Endothelial cell of umbilical vein (primary cell): ENCODE data around the gene LGALS12. TPM values are rescaled to one million over a fixed set of nuclear protein-coding genes. Genes with fewer than 3 reads are reported as not detected.

Experiments used
- BruUV-seq: library from RNA; stranded (reverse); fragments of 400-500 nt; replicated peaks from 2 replicates; lab custom pipeline; 2021; lab: Mats Ljungman, UMichigan
- CTCF ChIA-PET: fragments of 300-600, 350-600 bp; sonication (Branson Sonifier 250); formaldehyde crosslinking; loops from one replicate; lab custom pipeline; 2021; ENCODE audit warnings: antibody characterized with exemption, inconsistent platforms; lab: Charles Lee
- POLR2A ChIA-PET: fragments of 300-600, 350-600 bp; sonication (Branson Sonifier 250); formaldehyde crosslinking; loops from one replicate; lab custom pipeline; 2021; ENCODE audit warnings: antibody characterized with exemption, inconsistent platforms; lab: Charles Lee
- DNase-seq: peaks from one replicate; pipeline ENCODE4 v3.0.0-alpha.2; 2011; ENCODE audit warnings: low read depth, low spot score
- FAIRE-seq: peaks from 2 replicates; lab custom pipeline; 2011; peaks lifted over from hg19 to GRCh38; lab: Jason Lieb, UNC
- H2AFZ ChIP-seq: 2 replicates; pipeline ENCODE4 v1.6.0; 2012; ENCODE audit warnings: low read depth, low read length, control low read depth, inconsistent platforms
- H3K27ac ChIP-seq: 2 replicates; pipeline ENCODE4 v1.5.1; 2011; ENCODE audit warnings: low read depth, mild to moderate bottlenecking, control low read depth, low read length, moderate library complexity; ENCODE audit not compliant: insufficient read depth
- H3K27me3 ChIP-seq, 2 experiments: 2 replicates each; pipeline versions ENCODE4 v1.6.0 to v1.6.1; 2011; ENCODE audit warnings: low read length in 2 of 2, mixed read lengths in 1 of 2; ENCODE audit not compliant: control insufficient read depth in 2 of 2, insufficient read depth in 2 of 2
- H3K36me3 ChIP-seq, 2 experiments: 2 replicates in 1 of 2; 3 replicates in 1 of 2; pipeline ENCODE4 v1.5.1; 2011; ENCODE audit warnings: low read length in 2 of 2, mild to moderate bottlenecking in 1 of 2, moderate library complexity in 1 of 2; ENCODE audit not compliant: control insufficient read depth in 2 of 2, insufficient read depth in 2 of 2; ENCODE audit errors: extremely low read depth in 1 of 2
- H3K4me1 ChIP-seq: 3 replicates; pipeline ENCODE4 v1.5.1; 2011; ENCODE audit warnings: mild to moderate bottlenecking, low read length; ENCODE audit not compliant: control insufficient read depth, insufficient read depth; ENCODE audit errors: extremely low read depth
- H3K4me2 ChIP-seq: 2 replicates; pipeline ENCODE4 v1.6.1; 2011; ENCODE audit warnings: low read length, control low read depth, mixed read lengths; ENCODE audit not compliant: insufficient read depth
- H3K4me3 ChIP-seq, 3 experiments: fragments of 200-600 bp in 1 of 3; sonication (generic), shearing (Covaris generic) in 1 of 3; replicated peaks in 1 of 3; 2 replicates each; pipeline ENCODE4 v1.5.1; 2011 to 2016; ENCODE audit warnings: control low read depth in 3 of 3, low read length in 3 of 3, mild to moderate bottlenecking in 2 of 3, inconsistent platforms in 1 of 3, low read depth in 1 of 3, moderate library complexity in 1 of 3; ENCODE audit not compliant: insufficient read depth in 1 of 3
- H3K79me2 ChIP-seq: 2 replicates; pipeline ENCODE4 v1.6.0; 2012; ENCODE audit warnings: low read length, inconsistent platforms; ENCODE audit not compliant: control insufficient read depth, insufficient read depth
- H3K9ac ChIP-seq: replicated peaks from 2 replicates; pipeline ENCODE3; 2011; ENCODE audit warnings: low read length, control low read depth; ENCODE audit not compliant: insufficient read depth; ENCODE audit errors: extremely low read depth
- H3K9me1 ChIP-seq: replicated peaks from 3 replicates; pipeline ENCODE4 v1.6.0; 2011; ENCODE audit warnings: mild to moderate bottlenecking, low read length; ENCODE audit not compliant: control insufficient read depth, insufficient read depth; ENCODE audit errors: extremely low read depth
- H3K9me3 ChIP-seq: replicated peaks from 2 replicates; pipeline ENCODE4 v1.5.1; 2012; ENCODE audit warnings: low read length, inconsistent platforms; ENCODE audit not compliant: control insufficient read depth, insufficient read depth
- H4K20me1 ChIP-seq: replicated peaks from 2 replicates; pipeline ENCODE3; 2011; ENCODE audit warnings: mild to moderate bottlenecking, low read length; ENCODE audit not compliant: control insufficient read depth, insufficient read depth; ENCODE audit errors: extremely low read depth
- CTCF ChIP-seq, 2 donors: IDR thresholded peaks; 1 replicate in 1 of 2; 2 replicates in 1 of 2; pipeline ENCODE4 v1.5.1; 2011; ENCODE audit warnings: low read length in 2 of 2, mild to moderate bottlenecking in 2 of 2, moderate library complexity in 2 of 2, control low read depth in 1 of 2, inconsistent platforms in 1 of 2, low read depth in 1 of 2; ENCODE audit not compliant: insufficient read depth in 1 of 2; ENCODE audit errors: extremely low read depth in 1 of 2
- EZH2 ChIP-seq: IDR thresholded peaks from 2 replicates; pipeline ENCODE4 v1.6.1; 2012; ENCODE audit warnings: borderline replicate concordance, low read depth, mild to moderate bottlenecking, moderate library complexity, low read length, inconsistent platforms; ENCODE audit not compliant: severe bottlenecking
- FOS ChIP-seq: IDR thresholded peaks from 2 replicates; pipeline ENCODE4 v1.6.1; 2011; ENCODE audit warnings: mild to moderate bottlenecking, low read length, moderate library complexity, borderline replicate concordance; ENCODE audit not compliant: insufficient read depth
- GATA2 ChIP-seq: IDR thresholded peaks from 2 replicates; pipeline ENCODE4 v1.7.0; 2011; ENCODE audit warnings: low read depth, mild to moderate bottlenecking, moderate library complexity, mixed read lengths, low read length; ENCODE audit not compliant: insufficient read length, insufficient read depth
- JUN ChIP-seq: IDR thresholded peaks from 2 replicates; pipeline ENCODE4 v1.6.1; 2011; ENCODE audit warnings: borderline replicate concordance, low read depth; ENCODE audit not compliant: insufficient read length, insufficient read depth
- MAX ChIP-seq: IDR thresholded peaks from 2 replicates; pipeline ENCODE4 v1.6.1; 2011; ENCODE audit not compliant: insufficient read depth, insufficient read length
- MYC ChIP-seq: IDR thresholded peaks from one replicate; pipeline ENCODE4 v1.6.1; 2011; ENCODE audit warnings: mild to moderate bottlenecking, low read depth, low read length
- POLR2A ChIP-seq: IDR thresholded peaks from 2 replicates; pipeline ENCODE4 v1.6.1; 2012; ENCODE audit warnings: low read depth, mild to moderate bottlenecking, control low read depth, low read length
- POLR2AphosphoS5 ChIP-seq: IDR thresholded peaks from 2 replicates; pipeline ENCODE4 v1.6.1; 2012; ENCODE audit warnings: low read depth, mild to moderate bottlenecking, control low read depth, low read length, moderate library complexity; ENCODE audit not compliant: insufficient read depth
- dilution Hi-C: fragments of 300-500 bp; cut with MboI; formaldehyde crosslinking; loops from one replicate; pipeline ENCODE4 v1.15.0; 2019; ENCODE audit warnings: low sequenced_read_pairs; ENCODE audit not compliant: extremely low pct_ligation_motif_present
- intact Hi-C: fragments of 100-400 bp; cut with micrococcal nuclease; formaldehyde crosslinking; loops from one replicate; pipeline ENCODE4 v1.10.0; 2022
- polyA plus RNA-seq, 4 experiments: library from polyadenylated mRNA; depleted of rRNA in 3 of 4; stranded (reverse) in 3 of 4; unstranded in 1 of 4; fragments of >200 nt; gene quantifications; 2 replicates each; pipeline versions ENCODE4 v1.2.1 to v1.2.3, GENCODE V29; 2011 to 2012; ENCODE audit warnings: missing spikeins in 1 of 4
- total RNA-seq: library from RNA; stranded (reverse); gene quantifications from 2 replicates; pipeline ENCODE4 v1.2.3, GENCODE V29; 2021

The LGALS12 gene
- total and polyA plus RNA-seq, 2 donors (not counting 3 experiments of a cell fraction or from before 2014, with no cell fraction given): not detected

GRCh38 chr11:63459586-63459985 lies 46.3 kb upstream of the LGALS12 start:
- POLR2A ChIA-PET: no interaction called here
- dilution Hi-C loops (no loop called here), intact Hi-C loops (no loop called here)
- H3K79me2 ChIP-seq: no peaks in the 10 kb centered on the region
- H3K4me2 ChIP-seq: no peak overlapping the region
- peaks cover 3 to 12% of the 10 kb centered on the region in 2 experiments for H3K27me3 ChIP-seq
- no peak overlapping the region for H3K27ac ChIP-seq
- TF ChIP-seq MYC (no peak), POLR2AphosphoS5 (no peak), FOS (no peak), GATA2 (no peak), JUN (no peak), MAX (no peak), POLR2A (no peak), CTCF (IDR thresholded peaks at IDR 0.05; ENCODE audit: extremely low read depth in 1 of 2, insufficient read depth in 1 of 2, low read depth in 1 of 2, low read length in 2 of 2) (no peak), EZH2 (no peak)
- no TSS peak for BruUV-seq
- no peaks in the 10 kb centered on the region for H3K4me1 ChIP-seq
- FAIRE-seq (no peak), DNase-seq (no peak)
- H3K9me1 ChIP-seq: no peaks in the 10 kb centered on the region
- no peak overlapping the region for H3K9ac ChIP-seq
- no peak overlapping the region for H2AFZ ChIP-seq
- H3K4me3 ChIP-seq: no peak overlapping the region
- H3K9me3 ChIP-seq: no peaks in the 10 kb centered on the region
- no peaks in the 10 kb centered on the region for H4K20me1 ChIP-seq
- CTCF ChIA-PET: interaction anchor here (0.6 kb wide), 1 partner anchor 437 kb away, joined by 3 read pairs; no protein-coding TSS in a partner anchor
- H3K36me3 ChIP-seq: no peaks in the 10 kb centered on the region
